HG03457 (cell line): ENCODE measurements around the gene XG.
"Not testable (repeated sequence)": the region's sequence is repeated elsewhere in the genome, so short reads cannot be mapped to it uniquely, and the experiment has no call there.

ENCODE experiments used
- ATAC-seq: cut with Tn5 transposase; IDR thresholded peaks from one replicate; pipeline ENCODE4 v1.9.1; 2021; ENCODE audit warnings: moderate number of reproducible peaks; ENCODE audit not compliant: unreplicated experiment

The XG gene

GRCh38 chrX:2732649-2733048, 19.2 kb upstream of the XG start:
- no peak for ATAC-seq

- no peak for ATAC-seq
These were observed 18.6 kb upstream of the XG start for GRCh38 chrX:2733286-2733685.

- no peak for ATAC-seq
These were observed 16.6 kb upstream of the XG start for GRCh38 chrX:2735270-2735669.

GRCh38 chrX:2740672-2741071, 11.2 kb upstream of the XG start:
- no peak for ATAC-seq

- ATAC-seq, result no peak
These were observed 10.5 kb upstream of the XG start for GRCh38 chrX:2741386-2741785.

- ATAC-seq, result not testable (repeated sequence)
These were observed 5.6 kb upstream of the XG start for GRCh38 chrX:2746250-2746649.

GRCh38 chrX:2748171-2748814, 3.5 kb upstream of the XG start:
- ATAC-seq, result no peak

GRCh38 chrX:2748815-2749188, 3.0 kb upstream of the XG start:
- no peak for ATAC-seq

GRCh38 chrX:2751291-2751690, 549 bp upstream of the XG start:
- no peak for ATAC-seq

- ATAC-seq, result not testable (repeated sequence)
These were observed 601 bp downstream of the XG start for GRCh38 chrX:2752441-2752840.

GRCh38 chrX:2755163-2755715, 3.4 kb downstream of the XG start:
- not testable (repeated sequence) for ATAC-seq

GRCh38 chrX:2756548-2756947, 4.7 kb downstream of the XG start:
- no peak for ATAC-seq

GRCh38 chrX:2761246-2761645, 9.4 kb downstream of the XG start:
- ATAC-seq, result no peak

- not testable (repeated sequence) for ATAC-seq
These were observed 10.8 kb downstream of the XG start for GRCh38 chrX:2762671-2763070.

GRCh38 chrX:2764766-2765548, 13.1 kb downstream of the XG start:
- not testable (repeated sequence) for ATAC-seq

- ATAC-seq, result no peak
These were observed 13.7 kb downstream of the XG start for GRCh38 chrX:2765549-2765830.

- no peak for ATAC-seq
These were observed 15.1 kb downstream of the XG start for GRCh38 chrX:2766906-2767305.

GRCh38 chrX:2767631-2768455, 16.0 kb downstream of the XG start:
- ATAC-seq, result no peak

- no peak for ATAC-seq
These were observed 17.8 kb downstream of the XG start for GRCh38 chrX:2769615-2770014.

- ATAC-seq, result not testable (repeated sequence)
These were observed 21.6 kb downstream of the XG start for GRCh38 chrX:2773166-2774055.

- no peak for ATAC-seq
These were observed 22.2 kb downstream of the XG start for GRCh38 chrX:2774057-2774456.
